GM23338 (cell line): ENCODE measurements around the gene SHB. TPM values are rescaled to one million over a fixed set of nuclear protein-coding genes. Genes with fewer than 3 reads are reported as not detected.
A peak's percentile ranks its signal among the peaks of the same experiment; 100 is the strongest.

Source experiments
- ATAC-seq: fragments of 200-7000 bp; cut with Tn5 transposase; 3 replicates; pipeline ENCODE4 v1.9.1; 2020
- DNase-seq: peaks from one replicate; pipeline ENCODE4 v3.0.0-alpha.2; 2015; ENCODE audit warnings: low spot score
- H2AFZ ChIP-seq: fragments of 200-600 bp; sonication (generic); 2 replicates; pipeline ENCODE4 v1.8.0; 2016; ENCODE audit warnings: antibody characterized with exemption, mild to moderate bottlenecking, moderate library complexity
- H3F3A ChIP-seq: fragments of 200-600 bp; sonication (generic); replicated peaks from 2 replicates; pipeline ENCODE4 v1.8.0; 2017; ENCODE audit warnings: antibody characterized with exemption, mixed run types, low read depth
- H3K27ac ChIP-seq: fragments of 200-600 bp; sonication (generic); 2 replicates; pipeline ENCODE4 v1.6.1; 2016; ENCODE audit warnings: low read depth
- H3K27me3 ChIP-seq: fragments of 200-600 bp; sonication (generic); 2 replicates; pipeline ENCODE4 v1.8.0; 2016; ENCODE audit warnings: mild to moderate bottlenecking, mixed run types, moderate library complexity; ENCODE audit not compliant: insufficient read depth
- H3K36me3 ChIP-seq: fragments of 200-600 bp; sonication (generic); 2 replicates; pipeline ENCODE4 v1.8.0; 2016; ENCODE audit warnings: mild to moderate bottlenecking; ENCODE audit not compliant: insufficient read depth
- H3K4me1 ChIP-seq: fragments of 200-600 bp; sonication (generic); 2 replicates; pipeline ENCODE4 v1.8.0; 2016; ENCODE audit warnings: mild to moderate bottlenecking, moderate library complexity; ENCODE audit not compliant: insufficient read depth
- H3K4me2 ChIP-seq: fragments of 200-600 bp; sonication (generic); 2 replicates; pipeline ENCODE4 v1.7.1; 2017; ENCODE audit warnings: mixed run types
- H3K4me3 ChIP-seq: fragments of 200-600 bp; sonication (generic); 2 replicates; pipeline ENCODE4 v1.6.1; 2016; ENCODE audit warnings: mixed run types
- H3K79me2 ChIP-seq: fragments of 200-600 bp; sonication (generic); replicated peaks from 2 replicates; pipeline ENCODE4 v1.8.0; 2017; ENCODE audit warnings: mild to moderate bottlenecking; ENCODE audit not compliant: insufficient read depth
- H3K9me2 ChIP-seq: fragments of 200-600 bp; sonication (generic); 2 replicates; pipeline ENCODE4 v1.8.0; 2017; ENCODE audit not compliant: insufficient read depth
- H4K20me1 ChIP-seq: fragments of 200-600 bp; sonication (generic); replicated peaks from 2 replicates; pipeline ENCODE4 v1.8.0; 2017; ENCODE audit warnings: mild to moderate bottlenecking; ENCODE audit not compliant: insufficient read depth
- H3K27ac Mint-ChIP-seq: 2 replicates; pipeline ENCODE4 v1.8.0; 2020; ENCODE audit warnings: inconsistent platforms, mild to moderate bottlenecking, moderate library complexity, mixed read lengths
- H3K27me3 Mint-ChIP-seq: 3 replicates; pipeline ENCODE4 v1.8.0; 2022; ENCODE audit warnings: low read depth, mild to moderate bottlenecking, moderate library complexity, mixed read lengths, inconsistent platforms; ENCODE audit not compliant: insufficient read depth, poor library complexity
- H3K36me3 Mint-ChIP-seq: 3 replicates; pipeline ENCODE4 v1.8.0; 2021; ENCODE audit warnings: low read depth, mild to moderate bottlenecking, inconsistent platforms, moderate library complexity, mixed read lengths
- H3K4me1 Mint-ChIP-seq: 3 replicates; pipeline ENCODE4 v1.8.0; 2020; ENCODE audit warnings: mild to moderate bottlenecking, inconsistent platforms, mixed read lengths
- H3K4me3 Mint-ChIP-seq: 3 replicates; pipeline ENCODE4 v1.8.0; 2021; ENCODE audit warnings: moderate library complexity, mild to moderate bottlenecking, inconsistent platforms, mixed read lengths
- H3K9me3 Mint-ChIP-seq: 3 replicates; pipeline ENCODE4 v1.8.0; 2020; ENCODE audit warnings: moderate library complexity, mild to moderate bottlenecking, inconsistent platforms, mixed read lengths
- CREB1 ChIP-seq: fragments of 250-450 bp; sonication (Bioruptor Pico); IDR thresholded peaks from 2 replicates; pipeline ENCODE4 v1.5.0; 2020; ENCODE audit warnings: low read depth, mild to moderate bottlenecking, moderate library complexity
- EZH2 ChIP-seq: fragments of 200-600 bp; sonication (generic); IDR thresholded peaks from one replicate; pipeline ENCODE4 v1.8.0; 2017; ENCODE audit warnings: antibody characterized with exemption, mild to moderate bottlenecking, low read depth; ENCODE audit not compliant: unreplicated experiment
- EZH2phosphoT487 ChIP-seq: fragments of 200-600 bp; sonication (generic); IDR thresholded peaks from one replicate; pipeline ENCODE4 v1.8.1; 2018; ENCODE audit warnings: antibody characterized with exemption; ENCODE audit not compliant: unreplicated experiment
- JUNB ChIP-seq: IDR thresholded peaks from one replicate; pipeline ENCODE4 v1.6.1; 2016; ENCODE audit warnings: antibody characterized with exemption; ENCODE audit not compliant: unreplicated experiment
- NANOG ChIP-seq: IDR thresholded peaks from 2 replicates; pipeline ENCODE4 v1.6.1; 2016; ENCODE audit warnings: antibody characterized with exemption, borderline replicate concordance
- POLR2AphosphoS5 ChIP-seq: IDR thresholded peaks from 2 replicates; pipeline ENCODE4 v1.6.1; 2016; ENCODE audit warnings: antibody characterized with exemption, low read depth
- STAT1 ChIP-seq: IDR thresholded peaks from one replicate; pipeline ENCODE4 v1.6.1; 2016; ENCODE audit warnings: antibody characterized with exemption; ENCODE audit not compliant: unreplicated experiment
- ZNF114 ChIP-seq: fragments of 250-450 bp; sonication (Bioruptor Pico); IDR thresholded peaks from 2 replicates; pipeline ENCODE4 v1.5.0; 2020; ENCODE audit warnings: mild to moderate bottlenecking, moderate library complexity
- ZNF331 ChIP-seq: fragments of 250-450 bp; sonication (Bioruptor Pico); IDR thresholded peaks from 2 replicates; pipeline ENCODE4 v1.5.0; 2020; ENCODE audit warnings: low read depth, mild to moderate bottlenecking, moderate library complexity
- polyA plus RNA-seq: library from polyadenylated mRNA; unstranded; fragments of >200 nt; fragmentation: Nextera tagmentation; extraction: Ambion mirVana; gene quantifications from 2 replicates; pipeline ENCODE4 v1.2.1, GENCODE V29; 2016
- total RNA-seq: library from RNA; depleted of rRNA; stranded (reverse); fragments of >200 nt; shearing (Covaris generic); gene quantifications from 2 replicates; pipeline ENCODE4 v1.2.3, GENCODE V29; 2014
- TF ChIP-seq, protein P1 (sequence below): IDR thresholded peaks from one replicate; pipeline ENCODE4 v1.6.1; 2018; ENCODE audit warnings: antibody characterized with exemption; ENCODE audit not compliant: unreplicated experiment
- TF ChIP-seq, protein P2 (sequence below): fragments of 250-450 bp; sonication (Bioruptor Pico); IDR thresholded peaks from 2 replicates; pipeline ENCODE4 v1.5.0; 2020; ENCODE audit warnings: mild to moderate bottlenecking, moderate library complexity
- TF ChIP-seq, protein P3 (sequence below), 2 experiments: fragments of 200-600 bp in 1 of 2; sonication (generic) in 1 of 2; conservative IDR thresholded peaks; 2 replicates each; pipeline versions ENCODE4 v1.5.1 to v1.6.1; 2016 to 2017; ENCODE audit warnings: antibody characterized with exemption in 2 of 2, low read depth in 2 of 2, mild to moderate bottlenecking in 2 of 2, moderate library complexity in 1 of 2
- TF ChIP-seq, protein P4 (sequence below): IDR thresholded peaks from 2 replicates; pipeline ENCODE4 v1.6.1; 2016; ENCODE audit warnings: antibody characterized with exemption

The SHB gene
- total and polyA plus RNA-seq, 2 experiments from 2014 or later, result 1.5 to 14.0 TPM

DNA sequence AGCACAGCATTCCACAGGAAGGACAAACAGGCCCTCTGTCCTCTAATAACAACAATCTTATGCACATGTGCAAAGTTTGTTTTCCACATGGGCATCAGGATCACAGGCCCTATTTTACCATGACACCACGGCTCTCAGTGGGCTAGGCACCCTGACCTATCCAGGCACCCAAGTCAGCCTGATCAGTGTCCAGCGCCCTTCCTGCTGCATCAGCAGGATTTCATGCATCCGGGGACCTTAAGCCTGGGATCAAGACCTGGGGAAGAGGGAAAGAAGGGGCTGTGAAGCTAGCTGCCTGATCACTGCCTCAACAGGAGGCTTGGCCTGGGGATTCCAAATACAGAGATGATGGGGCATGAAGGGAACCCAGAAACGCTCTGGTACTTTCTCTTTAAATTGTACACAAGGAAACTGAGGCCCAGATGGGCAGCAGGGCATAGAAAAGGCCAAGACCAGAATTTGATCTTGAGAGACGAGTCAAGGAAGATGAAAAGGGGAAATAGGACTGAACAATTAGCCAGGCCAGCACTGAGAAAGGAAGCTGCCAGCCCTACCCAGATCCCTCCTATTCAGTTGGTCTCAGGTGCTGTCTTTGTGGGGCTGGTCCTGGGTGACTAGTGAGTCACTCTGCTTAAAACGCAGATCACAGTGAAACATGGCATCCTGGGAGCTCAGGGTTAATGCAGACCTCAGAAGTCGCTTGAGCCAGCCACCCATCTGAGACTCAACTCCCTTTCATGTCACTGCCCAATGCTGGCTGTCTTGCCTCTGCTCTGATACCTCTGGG lies 57.9 kb downstream of the SHB start:
- H3K4me1 ChIP-seq, result peaks cover 36% of the 10 kb centered on the region
- H3K27ac ChIP-seq, result no peak overlapping the region
- peak overlapping the region; percentile 65; the same call in 1 of the 2 replicates for H3K27ac Mint-ChIP-seq

More for the DNA sequence above, 57.9 kb downstream of the SHB start:
- TF ChIP-seq NANOG (no peak), ZNF331 (CRISPR knock-in tag) (no peak), EZH2phosphoT487 (no peak), ZNF114 (CRISPR knock-in tag) (no peak), JUNB (no peak), POLR2AphosphoS5 (no peak), STAT1 (no peak), CREB1 (CRISPR knock-in tag) (no peak), EZH2 (no peak)
- TF ChIP-seq, protein P1, sequence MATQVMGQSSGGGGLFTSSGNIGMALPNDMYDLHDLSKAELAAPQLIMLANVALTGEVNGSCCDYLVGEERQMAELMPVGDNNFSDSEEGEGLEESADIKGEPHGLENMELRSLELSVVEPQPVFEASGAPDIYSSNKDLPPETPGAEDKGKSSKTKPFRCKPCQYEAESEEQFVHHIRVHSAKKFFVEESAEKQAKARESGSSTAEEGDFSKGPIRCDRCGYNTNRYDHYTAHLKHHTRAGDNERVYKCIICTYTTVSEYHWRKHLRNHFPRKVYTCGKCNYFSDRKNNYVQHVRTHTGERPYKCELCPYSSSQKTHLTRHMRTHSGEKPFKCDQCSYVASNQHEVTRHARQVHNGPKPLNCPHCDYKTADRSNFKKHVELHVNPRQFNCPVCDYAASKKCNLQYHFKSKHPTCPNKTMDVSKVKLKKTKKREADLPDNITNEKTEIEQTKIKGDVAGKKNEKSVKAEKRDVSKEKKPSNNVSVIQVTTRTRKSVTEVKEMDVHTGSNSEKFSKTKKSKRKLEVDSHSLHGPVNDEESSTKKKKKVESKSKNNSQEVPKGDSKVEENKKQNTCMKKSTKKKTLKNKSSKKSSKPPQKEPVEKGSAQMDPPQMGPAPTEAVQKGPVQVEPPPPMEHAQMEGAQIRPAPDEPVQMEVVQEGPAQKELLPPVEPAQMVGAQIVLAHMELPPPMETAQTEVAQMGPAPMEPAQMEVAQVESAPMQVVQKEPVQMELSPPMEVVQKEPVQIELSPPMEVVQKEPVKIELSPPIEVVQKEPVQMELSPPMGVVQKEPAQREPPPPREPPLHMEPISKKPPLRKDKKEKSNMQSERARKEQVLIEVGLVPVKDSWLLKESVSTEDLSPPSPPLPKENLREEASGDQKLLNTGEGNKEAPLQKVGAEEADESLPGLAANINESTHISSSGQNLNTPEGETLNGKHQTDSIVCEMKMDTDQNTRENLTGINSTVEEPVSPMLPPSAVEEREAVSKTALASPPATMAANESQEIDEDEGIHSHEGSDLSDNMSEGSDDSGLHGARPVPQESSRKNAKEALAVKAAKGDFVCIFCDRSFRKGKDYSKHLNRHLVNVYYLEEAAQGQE, result no peak
- TF ChIP-seq, protein P2, sequence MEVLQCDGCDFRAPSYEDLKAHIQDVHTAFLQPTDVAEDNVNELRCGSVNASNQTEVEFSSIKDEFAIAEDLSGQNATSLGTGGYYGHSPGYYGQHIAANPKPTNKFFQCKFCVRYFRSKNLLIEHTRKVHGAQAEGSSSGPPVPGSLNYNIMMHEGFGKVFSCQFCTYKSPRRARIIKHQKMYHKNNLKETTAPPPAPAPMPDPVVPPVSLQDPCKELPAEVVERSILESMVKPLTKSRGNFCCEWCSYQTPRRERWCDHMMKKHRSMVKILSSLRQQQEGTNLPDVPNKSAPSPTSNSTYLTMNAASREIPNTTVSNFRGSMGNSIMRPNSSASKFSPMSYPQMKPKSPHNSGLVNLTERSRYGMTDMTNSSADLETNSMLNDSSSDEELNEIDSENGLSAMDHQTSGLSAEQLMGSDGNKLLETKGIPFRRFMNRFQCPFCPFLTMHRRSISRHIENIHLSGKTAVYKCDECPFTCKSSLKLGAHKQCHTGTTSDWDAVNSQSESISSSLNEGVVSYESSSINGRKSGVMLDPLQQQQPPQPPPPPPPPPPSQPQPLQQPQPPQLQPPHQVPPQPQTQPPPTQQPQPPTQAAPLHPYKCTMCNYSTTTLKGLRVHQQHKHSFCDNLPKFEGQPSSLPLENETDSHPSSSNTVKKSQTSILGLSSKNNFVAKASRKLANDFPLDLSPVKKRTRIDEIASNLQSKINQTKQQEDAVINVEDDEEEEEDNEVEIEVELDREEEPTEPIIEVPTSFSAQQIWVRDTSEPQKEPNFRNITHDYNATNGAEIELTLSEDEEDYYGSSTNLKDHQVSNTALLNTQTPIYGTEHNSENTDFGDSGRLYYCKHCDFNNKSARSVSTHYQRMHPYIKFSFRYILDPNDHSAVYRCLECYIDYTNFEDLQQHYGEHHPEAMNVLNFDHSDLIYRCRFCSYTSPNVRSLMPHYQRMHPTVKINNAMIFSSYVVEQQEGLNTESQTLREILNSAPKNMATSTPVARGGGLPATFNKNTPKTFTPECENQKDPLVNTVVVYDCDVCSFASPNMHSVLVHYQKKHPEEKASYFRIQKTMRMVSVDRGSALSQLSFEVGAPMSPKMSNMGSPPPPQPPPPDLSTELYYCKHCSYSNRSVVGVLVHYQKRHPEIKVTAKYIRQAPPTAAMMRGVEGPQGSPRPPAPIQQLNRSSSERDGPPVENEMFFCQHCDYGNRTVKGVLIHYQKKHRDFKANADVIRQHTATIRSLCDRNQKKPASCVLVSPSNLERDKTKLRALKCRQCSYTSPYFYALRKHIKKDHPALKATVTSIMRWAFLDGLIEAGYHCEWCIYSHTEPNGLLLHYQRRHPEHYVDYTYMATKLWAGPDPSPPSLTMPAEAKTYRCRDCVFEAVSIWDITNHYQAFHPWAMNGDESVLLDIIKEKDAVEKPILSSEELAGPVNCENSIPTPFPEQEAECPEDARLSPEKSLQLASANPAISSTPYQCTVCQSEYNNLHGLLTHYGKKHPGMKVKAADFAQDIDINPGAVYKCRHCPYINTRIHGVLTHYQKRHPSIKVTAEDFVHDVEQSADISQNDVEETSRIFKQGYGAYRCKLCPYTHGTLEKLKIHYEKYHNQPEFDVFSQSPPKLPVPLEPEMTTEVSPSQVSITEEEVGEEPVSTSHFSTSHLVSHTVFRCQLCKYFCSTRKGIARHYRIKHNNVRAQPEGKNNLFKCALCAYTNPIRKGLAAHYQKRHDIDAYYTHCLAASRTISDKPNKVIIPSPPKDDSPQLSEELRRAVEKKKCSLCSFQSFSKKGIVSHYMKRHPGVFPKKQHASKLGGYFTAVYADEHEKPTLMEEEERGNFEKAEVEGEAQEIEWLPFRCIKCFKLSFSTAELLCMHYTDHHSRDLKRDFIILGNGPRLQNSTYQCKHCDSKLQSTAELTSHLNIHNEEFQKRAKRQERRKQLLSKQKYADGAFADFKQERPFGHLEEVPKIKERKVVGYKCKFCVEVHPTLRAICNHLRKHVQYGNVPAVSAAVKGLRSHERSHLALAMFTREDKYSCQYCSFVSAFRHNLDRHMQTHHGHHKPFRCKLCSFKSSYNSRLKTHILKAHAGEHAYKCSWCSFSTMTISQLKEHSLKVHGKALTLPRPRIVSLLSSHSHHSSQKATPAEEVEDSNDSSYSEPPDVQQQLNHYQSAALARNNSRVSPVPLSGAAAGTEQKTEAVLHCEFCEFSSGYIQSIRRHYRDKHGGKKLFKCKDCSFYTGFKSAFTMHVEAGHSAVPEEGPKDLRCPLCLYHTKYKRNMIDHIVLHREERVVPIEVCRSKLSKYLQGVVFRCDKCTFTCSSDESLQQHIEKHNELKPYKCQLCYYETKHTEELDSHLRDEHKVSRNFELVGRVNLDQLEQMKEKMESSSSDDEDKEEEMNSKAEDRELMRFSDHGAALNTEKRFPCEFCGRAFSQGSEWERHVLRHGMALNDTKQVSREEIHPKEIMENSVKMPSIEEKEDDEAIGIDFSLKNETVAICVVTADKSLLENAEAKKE (CRISPR knock-in tag), result no peak
- TF ChIP-seq, protein P3, sequence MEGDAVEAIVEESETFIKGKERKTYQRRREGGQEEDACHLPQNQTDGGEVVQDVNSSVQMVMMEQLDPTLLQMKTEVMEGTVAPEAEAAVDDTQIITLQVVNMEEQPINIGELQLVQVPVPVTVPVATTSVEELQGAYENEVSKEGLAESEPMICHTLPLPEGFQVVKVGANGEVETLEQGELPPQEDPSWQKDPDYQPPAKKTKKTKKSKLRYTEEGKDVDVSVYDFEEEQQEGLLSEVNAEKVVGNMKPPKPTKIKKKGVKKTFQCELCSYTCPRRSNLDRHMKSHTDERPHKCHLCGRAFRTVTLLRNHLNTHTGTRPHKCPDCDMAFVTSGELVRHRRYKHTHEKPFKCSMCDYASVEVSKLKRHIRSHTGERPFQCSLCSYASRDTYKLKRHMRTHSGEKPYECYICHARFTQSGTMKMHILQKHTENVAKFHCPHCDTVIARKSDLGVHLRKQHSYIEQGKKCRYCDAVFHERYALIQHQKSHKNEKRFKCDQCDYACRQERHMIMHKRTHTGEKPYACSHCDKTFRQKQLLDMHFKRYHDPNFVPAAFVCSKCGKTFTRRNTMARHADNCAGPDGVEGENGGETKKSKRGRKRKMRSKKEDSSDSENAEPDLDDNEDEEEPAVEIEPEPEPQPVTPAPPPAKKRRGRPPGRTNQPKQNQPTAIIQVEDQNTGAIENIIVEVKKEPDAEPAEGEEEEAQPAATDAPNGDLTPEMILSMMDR (conservative IDR thresholded peaks at IDR 0.05; ENCODE audit: low read depth in 2 of 2), result no peak
- TF ChIP-seq, protein P4, sequence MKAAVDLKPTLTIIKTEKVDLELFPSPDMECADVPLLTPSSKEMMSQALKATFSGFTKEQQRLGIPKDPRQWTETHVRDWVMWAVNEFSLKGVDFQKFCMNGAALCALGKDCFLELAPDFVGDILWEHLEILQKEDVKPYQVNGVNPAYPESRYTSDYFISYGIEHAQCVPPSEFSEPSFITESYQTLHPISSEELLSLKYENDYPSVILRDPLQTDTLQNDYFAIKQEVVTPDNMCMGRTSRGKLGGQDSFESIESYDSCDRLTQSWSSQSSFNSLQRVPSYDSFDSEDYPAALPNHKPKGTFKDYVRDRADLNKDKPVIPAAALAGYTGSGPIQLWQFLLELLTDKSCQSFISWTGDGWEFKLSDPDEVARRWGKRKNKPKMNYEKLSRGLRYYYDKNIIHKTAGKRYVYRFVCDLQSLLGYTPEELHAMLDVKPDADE, result no peak
- no peak for ATAC-seq
- H4K20me1 ChIP-seq, result no peaks in the 10 kb centered on the region
- no peak overlapping the region for H3K4me2 ChIP-seq
- Mint-ChIP-seq H3K27me3 (peaks cover 19% of the 10 kb centered on the region), H3K4me1 (peaks cover 65% of the 10 kb centered on the region), H3K4me3 (no peak overlapping the region), H3K9me3 (no peaks in the 10 kb centered on the region; the same call in 2 of the 3 replicates), H3K36me3 (peaks cover 14% of the 10 kb centered on the region)
- H3K27me3 ChIP-seq, result no peaks in the 10 kb centered on the region
- H2AFZ ChIP-seq, result no peak overlapping the region
- peaks cover 2% of the 10 kb centered on the region; the same call in 1 of the 2 replicates for H3K79me2 ChIP-seq
- no peaks in the 10 kb centered on the region for H3F3A ChIP-seq
- no peak overlapping the region for H3K4me3 ChIP-seq
- peaks cover 3% of the 10 kb centered on the region; the same call in 1 of the 2 replicates for H3K9me2 ChIP-seq
- H3K36me3 ChIP-seq, result no peaks in the 10 kb centered on the region
- DNase-seq, result no peak
